Liver (tissue), 9 donors: ENCODE results near the gene DUSP1. TPM values are rescaled to one million over a fixed set of nuclear protein-coding genes. Genes with fewer than 3 reads are reported as not detected.

ENCODE experiments used
- DNase-seq: peaks from one replicate; pipeline ENCODE4 v3.0.0-alpha.2; 2017; ENCODE audit warnings: low spot score
- H3K27ac ChIP-seq, 2 donors: one replicate each; pipeline ENCODE4 v1.7.0; 2013; ENCODE audit warnings: inconsistent platforms in 2 of 2, low read length in 2 of 2, control low read depth in 1 of 2, low read depth in 1 of 2, mild to moderate bottlenecking in 1 of 2
- H3K27me3 ChIP-seq, 4 donors: one replicate each; pipeline versions ENCODE4 v1.6.1 to v1.7.0; 2013; ENCODE audit warnings: low read length in 3 of 4, inconsistent platforms in 1 of 4, mild to moderate bottlenecking in 1 of 4, moderate library complexity in 1 of 4; ENCODE audit not compliant: control insufficient read depth in 4 of 4, insufficient read depth in 4 of 4
- H3K36me3 ChIP-seq, 4 donors: one replicate each; pipeline versions ENCODE4 v1.6.1 to v1.7.0; 2013; ENCODE audit warnings: low read length in 3 of 4, mild to moderate bottlenecking in 3 of 4, low read depth in 1 of 4, moderate library complexity in 1 of 4; ENCODE audit not compliant: control insufficient read depth in 4 of 4, insufficient read depth in 3 of 4
- H3K4me1 ChIP-seq, 4 donors: one replicate each; pipeline versions ENCODE4 v1.6.1 to v1.7.0; 2013; ENCODE audit warnings: low read length in 3 of 4, mild to moderate bottlenecking in 3 of 4, moderate library complexity in 1 of 4; ENCODE audit not compliant: control insufficient read depth in 4 of 4, insufficient read depth in 4 of 4
- H3K4me3 ChIP-seq, 3 donors: one replicate each; pipeline versions ENCODE4 v1.6.1 to v1.7.0; 2013; ENCODE audit warnings: low read length in 3 of 3, control low read depth in 1 of 3, low read depth in 1 of 3, mild to moderate bottlenecking in 1 of 3
- H3K9ac ChIP-seq, 2 donors: one replicate each; pipeline ENCODE4 v1.7.0; 2013; ENCODE audit warnings: low read length in 2 of 2, mild to moderate bottlenecking in 2 of 2, moderate library complexity in 2 of 2, control low read depth in 1 of 2, low read depth in 1 of 2
- H3K9me3 ChIP-seq, 4 donors: one replicate each; pipeline versions ENCODE4 v1.6.1 to v1.7.0; 2013; ENCODE audit warnings: low read length in 3 of 4; ENCODE audit not compliant: control insufficient read depth in 4 of 4
- ATF3 ChIP-seq: IDR thresholded peaks from 2 replicates; pipeline ENCODE4 v1.6.1; 2016; ENCODE audit warnings: antibody characterized with exemption
- CTCF ChIP-seq: fragments of 150-350 bp; IDR thresholded peaks from 2 replicates; pipeline ENCODE4 v1.5.1; 2017; ENCODE audit warnings: improper control_type of control experiment, low read depth, low read length; ENCODE audit not compliant: missing input control
- FOXA2 ChIP-seq: IDR thresholded peaks from 2 replicates; pipeline ENCODE4 v1.6.1; 2016; ENCODE audit warnings: antibody characterized with exemption
- HNF4A ChIP-seq, 2 donors: conservative IDR thresholded peaks; 2 replicates each; pipeline ENCODE4 v1.6.1; 2016; ENCODE audit warnings: antibody characterized with exemption in 2 of 2, mild to moderate bottlenecking in 2 of 2
- JUND ChIP-seq, 2 donors: IDR thresholded peaks; 2 replicates each; pipeline ENCODE4 v1.6.1; 2016; ENCODE audit warnings: antibody characterized with exemption in 2 of 2
- RAD21 ChIP-seq, 2 donors: IDR thresholded peaks; 2 replicates each; pipeline ENCODE4 v1.6.1; 2016; ENCODE audit warnings: antibody characterized with exemption in 2 of 2, mild to moderate bottlenecking in 2 of 2
- REST ChIP-seq: IDR thresholded peaks from 2 replicates; pipeline ENCODE4 v1.6.1; 2016; ENCODE audit warnings: antibody characterized with exemption, mild to moderate bottlenecking
- RXRA ChIP-seq, 2 donors: IDR thresholded peaks; 2 replicates each; pipeline ENCODE4 v1.6.1; 2017 to 2018; ENCODE audit warnings: antibody characterized with exemption in 2 of 2, mild to moderate bottlenecking in 1 of 2
- SP1 ChIP-seq: IDR thresholded peaks from 2 replicates; pipeline ENCODE4 v1.6.1; 2018; ENCODE audit warnings: antibody characterized with exemption, mild to moderate bottlenecking
- TAF1 ChIP-seq: conservative IDR thresholded peaks from 2 replicates; pipeline ENCODE4 v1.6.1; 2016; ENCODE audit warnings: antibody characterized with exemption, mild to moderate bottlenecking
- YY1 ChIP-seq: IDR thresholded peaks from 2 replicates; pipeline ENCODE4 v1.6.1; 2016; ENCODE audit warnings: antibody characterized with exemption, mild to moderate bottlenecking
- ZBTB33 ChIP-seq: IDR thresholded peaks from 2 replicates; pipeline ENCODE4 v1.6.1; 2016; ENCODE audit warnings: antibody characterized with exemption
- WGBS: extraction: QIAGEN DNeasy Blood & Tissue Kit; methylation state at CpG from one replicate; pipeline ENCODE4 v1.1.7; 2013; 5-methylcytosine and 5-hydroxymethylcytosine counted together
- polyA plus RNA-seq, 2 donors: library from polyadenylated mRNA; stranded (reverse) in 1 of 2; unstranded in 1 of 2; fragments of 200-250 nt in 1 of 2; fragments of >200 nt in 1 of 2; fragmentation: Nextera tagmentation in 1 of 2; extraction: Ambion mirVana in 1 of 2; gene quantifications; one replicate each; pipeline versions ENCODE4 v1.2.1 to v1.2.3, GENCODE V29; 2013 to 2015
- total RNA-seq, 2 donors: library from RNA; depleted of rRNA; stranded (reverse); fragments of >200 nt; gene quantifications; one replicate each; pipeline ENCODE4 v1.2.3, GENCODE V29; 2014
- donor health status: healthy.
- donor health status: healthy.
- donor health status: healthy.
- donor health status: healthy.
- donor health status: healthy.

The DUSP1 gene
- total and polyA plus RNA-seq, 4 donors: 53.2 to 237 (median 110) TPM

- 32% methylated on average over 20 of the region's 20 CpGs for WGBS
- TF ChIP-seq ZBTB33 (peak; percentile 17), REST (peak; percentile 12), ATF3 (peak; percentile 12), RXRA (IDR thresholded peaks at IDR 0.05) (no peak), SP1 (peak; percentile 9), JUND (IDR thresholded peaks at IDR 0.05) (peak in 1 of 2 donors; percentile 14), FOXA2 (no peak), TAF1 (no peak)
- H3K27ac ChIP-seq: peak overlapping the region; percentile 89 to 92
- DNase-seq: no peak
- no peaks in the 10 kb centered on the region for H3K27me3 ChIP-seq
- H3K4me1 ChIP-seq: peaks cover 5 to 28% (median 8%) of the 10 kb centered on the region in 4 donors
- peak overlapping the region; percentile 76 to 91 (median 79) for H3K4me3 ChIP-seq
- no peaks in the 10 kb centered on the region for H3K9me3 ChIP-seq
- peaks cover 0 to 28% (median 13%) of the 10 kb centered on the region in 4 donors for H3K36me3 ChIP-seq
- peak overlapping the region; percentile 98 for H3K9ac ChIP-seq
These were observed 2.2 kb downstream of the DUSP1 start for GRCh38 chr5:172768573-172769341.

GRCh38 chr5:172768098-172768572, 2.9 kb downstream of the DUSP1 start:
- Histone ChIP-seq H3K4me1 (peaks cover 5 to 21% (median 5%) of the 10 kb centered on the region in 4 donors), H3K36me3 (peaks cover 0 to 28% (median 13%) of the 10 kb centered on the region in 4 donors), H3K9ac (peak overlapping the region; percentile 98), H3K9me3 (no peaks in the 10 kb centered on the region), H3K27me3 (no peaks in the 10 kb centered on the region), H3K27ac (peak overlapping the region; percentile 89 to 92), H3K4me3 (peak overlapping the region; percentile 76 to 91 (median 79))
- WGBS: 45% methylated on average over 5 of the region's 5 CpGs
- DNase-seq: no peak
- TF ChIP-seq TAF1: peak; percentile 20
- no peak for TF ChIP-seq YY1
- TF ChIP-seq ATF3: no peak
- TF ChIP-seq CTCF: no peak
- TF ChIP-seq HNF4A (conservative IDR thresholded peaks at IDR 0.05): no peak
- TF ChIP-seq RAD21 (IDR thresholded peaks at IDR 0.05): no peak
- no peak for TF ChIP-seq REST
